ENCODE data around the gene AP3S2. TPM values are rescaled to one million over a fixed set of nuclear protein-coding genes. Genes with fewer than 3 reads are reported as not detected.
"Not testable (repeated sequence)": the region's sequence is repeated elsewhere in the genome, so short reads cannot be mapped to it uniquely, and the experiment has no call there.

AP3S2 gene
- total RNA-seq, 4 donors from 2014 or later: 17.4 to 70.6 (median 35.9) TPM

DNA sequence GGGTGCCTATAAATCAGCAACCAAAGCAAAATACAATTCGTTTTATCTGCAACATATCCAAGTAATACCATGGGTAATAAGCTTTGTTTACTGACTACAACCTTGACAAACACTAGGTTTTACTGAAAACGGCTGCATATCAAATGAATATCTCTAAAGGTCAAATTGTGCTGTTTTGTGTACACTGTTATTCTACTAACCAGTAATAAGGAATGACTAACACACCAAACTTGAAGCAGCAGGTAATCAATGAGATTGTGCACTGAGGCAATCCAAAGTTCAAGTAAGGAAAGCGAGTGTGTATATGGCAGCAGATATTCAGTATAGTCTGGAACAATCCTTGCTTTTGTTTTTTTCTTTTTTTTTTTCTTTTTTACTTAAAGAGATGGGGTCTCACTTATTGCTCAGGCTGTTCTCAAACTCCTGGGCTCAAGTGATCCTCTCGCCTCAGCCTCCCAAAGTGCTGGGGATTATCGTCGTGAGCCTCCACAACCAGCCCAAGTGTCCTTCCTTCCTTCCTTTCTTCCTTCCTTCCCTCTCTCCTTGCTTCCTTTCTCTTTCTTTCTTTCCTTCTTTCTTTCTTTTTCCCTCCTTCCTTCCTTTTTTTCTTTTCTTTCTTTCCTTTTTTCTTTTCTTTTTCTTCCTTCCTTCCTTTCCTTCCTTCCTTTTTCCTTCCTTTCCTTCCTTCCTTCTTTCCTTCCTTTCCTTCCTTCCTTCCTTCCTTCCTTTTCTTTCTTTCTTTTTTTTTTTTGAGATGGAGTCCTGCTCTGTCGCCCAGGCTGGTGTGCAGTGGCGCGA is 34.9 kb downstream of the AP3S2 start:
- no peak for DNase-seq
- Histone ChIP-seq H3K4me1 (no peaks in the 10 kb centered on the region), H3K36me3 (no peaks in the 10 kb centered on the region), H3K27me3 (no peaks in the 10 kb centered on the region), H3K4me3 (no peak overlapping the region), H3K27ac (no peak overlapping the region), H3K9me3 (no peaks in the 10 kb centered on the region)
- intact Hi-C loops (cut with DNase I; ENCODE audit: low total_unique reads): no loop called here
- TF ChIP-seq POLR2A (IDR thresholded peaks at IDR 0.05): no peak
- TF ChIP-seq, protein P1, sequence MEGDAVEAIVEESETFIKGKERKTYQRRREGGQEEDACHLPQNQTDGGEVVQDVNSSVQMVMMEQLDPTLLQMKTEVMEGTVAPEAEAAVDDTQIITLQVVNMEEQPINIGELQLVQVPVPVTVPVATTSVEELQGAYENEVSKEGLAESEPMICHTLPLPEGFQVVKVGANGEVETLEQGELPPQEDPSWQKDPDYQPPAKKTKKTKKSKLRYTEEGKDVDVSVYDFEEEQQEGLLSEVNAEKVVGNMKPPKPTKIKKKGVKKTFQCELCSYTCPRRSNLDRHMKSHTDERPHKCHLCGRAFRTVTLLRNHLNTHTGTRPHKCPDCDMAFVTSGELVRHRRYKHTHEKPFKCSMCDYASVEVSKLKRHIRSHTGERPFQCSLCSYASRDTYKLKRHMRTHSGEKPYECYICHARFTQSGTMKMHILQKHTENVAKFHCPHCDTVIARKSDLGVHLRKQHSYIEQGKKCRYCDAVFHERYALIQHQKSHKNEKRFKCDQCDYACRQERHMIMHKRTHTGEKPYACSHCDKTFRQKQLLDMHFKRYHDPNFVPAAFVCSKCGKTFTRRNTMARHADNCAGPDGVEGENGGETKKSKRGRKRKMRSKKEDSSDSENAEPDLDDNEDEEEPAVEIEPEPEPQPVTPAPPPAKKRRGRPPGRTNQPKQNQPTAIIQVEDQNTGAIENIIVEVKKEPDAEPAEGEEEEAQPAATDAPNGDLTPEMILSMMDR (IDR thresholded peaks at IDR 0.05): no peak

DNA sequence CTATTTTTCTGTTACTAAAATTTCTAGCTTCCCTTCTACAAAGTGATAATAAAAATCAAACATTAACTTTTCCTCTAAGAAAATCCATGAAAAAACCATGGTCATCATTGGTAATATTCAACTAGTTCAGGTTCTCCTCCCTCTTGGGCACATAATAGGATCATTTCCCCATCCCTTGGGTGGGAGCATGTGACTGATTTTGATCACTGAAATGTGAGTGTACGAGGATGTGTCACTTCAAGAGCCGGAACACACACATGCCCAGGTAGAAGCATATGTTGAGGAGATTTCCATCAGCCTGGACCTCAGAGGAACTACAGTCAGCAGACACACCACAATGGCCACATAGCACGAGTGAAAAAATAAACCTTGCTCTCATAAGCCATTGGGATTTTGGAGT is 36.1 kb downstream of the AP3S2 start:
- H3K4me1 ChIP-seq: no peaks in the 10 kb centered on the region
- H3K27ac ChIP-seq: no peak overlapping the region
- H3K4me3 ChIP-seq: no peak overlapping the region
- no peaks in the 10 kb centered on the region for H3K27me3 ChIP-seq
- no peaks in the 10 kb centered on the region for H3K36me3 ChIP-seq
- no peak for DNase-seq
- intact Hi-C loops (cut with DNase I; ENCODE audit: low total_unique reads): no loop called here
- H3K9me3 ChIP-seq: no peaks in the 10 kb centered on the region
- TF ChIP-seq, protein P1 (IDR thresholded peaks at IDR 0.05): no peak
- TF ChIP-seq POLR2A (IDR thresholded peaks at IDR 0.05): no peak

DNA sequence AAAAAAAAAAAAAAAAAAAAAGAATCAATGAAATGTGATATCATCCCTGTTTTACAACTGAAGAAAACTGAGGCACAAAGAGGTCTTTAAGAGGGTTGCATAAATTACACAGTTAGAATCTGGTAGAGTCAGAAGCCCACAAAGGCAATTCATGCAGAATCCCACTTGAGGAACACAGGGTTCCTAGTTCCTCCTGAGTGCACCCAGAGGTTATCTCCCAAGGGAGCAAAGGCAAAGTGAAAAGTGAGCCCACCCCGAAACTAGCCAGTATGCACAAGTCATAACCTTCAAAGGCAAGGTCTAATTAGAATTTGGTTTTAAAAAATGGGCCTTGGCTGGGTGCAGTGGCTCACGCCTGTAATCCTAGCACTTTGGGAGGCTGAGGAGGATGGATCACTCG is 37.8 kb downstream of the AP3S2 start:
- Histone ChIP-seq H3K27me3 (no peaks in the 10 kb centered on the region), H3K4me1 (no peaks in the 10 kb centered on the region), H3K27ac (no peak overlapping the region), H3K36me3 (no peaks in the 10 kb centered on the region), H3K4me3 (no peak overlapping the region), H3K9me3 (no peaks in the 10 kb centered on the region)
- no peak for DNase-seq
- TF ChIP-seq POLR2A (IDR thresholded peaks at IDR 0.05): no peak
- TF ChIP-seq, protein P1 (IDR thresholded peaks at IDR 0.05): no peak
- intact Hi-C loops (cut with DNase I; ENCODE audit: low total_unique reads): no loop called here

DNA sequence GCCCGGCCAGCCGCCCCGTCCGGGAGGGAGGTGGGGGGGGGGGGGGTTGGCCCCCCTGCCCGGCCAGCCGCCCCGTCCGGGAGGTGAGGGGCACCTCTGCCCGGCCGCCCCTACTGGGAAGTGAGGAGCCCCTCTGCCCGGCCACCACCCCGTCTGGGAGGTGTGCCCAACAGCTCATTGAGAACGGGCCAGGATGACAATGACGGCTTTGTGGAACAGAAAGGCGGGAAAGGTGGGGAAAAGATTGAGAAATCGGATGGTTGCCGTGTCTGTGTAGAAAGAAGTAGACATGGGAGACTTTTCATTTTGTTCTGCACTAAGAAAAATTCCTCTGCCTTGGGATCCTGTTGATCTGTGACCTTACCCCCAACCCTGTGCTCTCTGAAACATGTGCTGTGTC is 38.9 kb downstream of the AP3S2 start:
- DNase-seq; H3K4me1 ChIP-seq; H3K36me3 ChIP-seq; H3K27ac ChIP-seq; H3K4me3 ChIP-seq; H3K27me3 ChIP-seq; intact Hi-C loops (cut with DNase I; ENCODE audit: low total_unique reads); H3K9me3 ChIP-seq: not testable (repeated sequence)

DNA sequence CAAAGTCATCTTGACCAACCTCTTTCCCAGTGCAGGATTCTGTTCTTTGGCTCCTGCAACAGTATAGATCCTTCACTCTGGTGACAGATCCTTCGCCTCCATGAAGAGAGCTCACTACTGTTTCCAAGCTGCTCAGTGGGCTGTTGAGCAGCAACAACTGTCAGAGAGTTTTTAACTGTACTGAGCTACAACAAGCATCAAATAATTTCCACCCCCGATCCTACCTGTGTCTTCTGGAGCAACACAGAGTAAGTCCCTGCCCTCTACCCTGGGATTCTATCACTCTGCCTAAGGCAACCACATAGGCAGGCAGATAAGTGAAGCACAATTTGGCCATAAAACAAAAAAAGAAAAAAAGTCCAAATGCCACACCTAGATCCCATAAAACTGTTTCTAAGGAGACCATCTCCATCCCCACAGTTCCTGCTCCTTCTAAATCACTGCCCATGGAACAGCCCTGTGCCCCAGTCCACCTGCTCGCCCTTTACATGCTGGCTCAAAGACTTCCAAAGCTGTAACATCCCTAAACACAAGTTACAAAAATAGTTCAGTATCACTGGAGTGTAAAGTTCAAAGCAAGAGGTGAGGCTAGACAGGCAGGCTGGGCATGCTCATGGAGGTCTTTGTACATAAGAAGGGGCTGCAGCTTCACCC is 41.3 kb downstream of the AP3S2 start:
- Histone ChIP-seq H3K4me1 (no peaks in the 10 kb centered on the region), H3K4me3 (no peak overlapping the region), H3K9me3 (no peaks in the 10 kb centered on the region), H3K27ac (no peak overlapping the region), H3K27me3 (no peaks in the 10 kb centered on the region), H3K36me3 (no peaks in the 10 kb centered on the region)
- no peak for TF ChIP-seq POLR2A (IDR thresholded peaks at IDR 0.05)
- TF ChIP-seq, protein P1 (IDR thresholded peaks at IDR 0.05): no peak
- intact Hi-C loops (cut with DNase I; ENCODE audit: low total_unique reads): no loop called here
- DNase-seq: no peak
